ENCODE data around the gene EWSR1.
"Not testable (repeated sequence)": the region's sequence is repeated elsewhere in the genome, so short reads cannot be mapped to it uniquely, and the experiment has no call there.

The EWSR1 gene

DNA sequence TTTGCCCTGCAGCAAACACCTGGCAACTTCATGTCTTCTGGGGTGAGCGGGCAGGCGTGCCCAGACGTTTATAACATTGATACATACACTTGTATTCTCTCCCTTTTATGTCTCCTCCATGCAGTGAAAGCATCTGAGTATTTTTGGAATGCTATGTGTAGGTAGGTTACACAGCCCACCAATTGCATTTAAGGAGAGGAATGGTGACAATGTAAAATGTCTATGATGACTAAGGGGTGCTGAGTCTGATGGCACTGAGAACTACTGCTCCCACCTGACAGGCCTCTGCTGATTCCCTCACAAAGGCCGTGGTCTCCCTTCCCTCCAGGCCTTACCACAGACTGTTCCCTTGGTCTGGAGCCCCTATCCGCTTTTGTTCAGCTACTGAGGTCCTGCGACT lies 70.3 kb downstream of the EWSR1 start:
- no peaks in the 10 kb centered on the region for H3K4me1 ChIP-seq (ENCODE audit: insufficient read depth, low read length)
- H3K36me3 ChIP-seq (ENCODE audit: insufficient read depth, low read length): peaks cover 82% of the 10 kb centered on the region
- no peaks in the 10 kb centered on the region for H3K27me3 ChIP-seq (ENCODE audit: insufficient read depth, low read length)
- H3K9me3 ChIP-seq (ENCODE audit: low read length): no peaks in the 10 kb centered on the region
- H2AFZ ChIP-seq (ENCODE audit: low read depth, low read length): no peak overlapping the region
- H3K4me3 ChIP-seq (ENCODE audit: low read length): no peak overlapping the region

DNA sequence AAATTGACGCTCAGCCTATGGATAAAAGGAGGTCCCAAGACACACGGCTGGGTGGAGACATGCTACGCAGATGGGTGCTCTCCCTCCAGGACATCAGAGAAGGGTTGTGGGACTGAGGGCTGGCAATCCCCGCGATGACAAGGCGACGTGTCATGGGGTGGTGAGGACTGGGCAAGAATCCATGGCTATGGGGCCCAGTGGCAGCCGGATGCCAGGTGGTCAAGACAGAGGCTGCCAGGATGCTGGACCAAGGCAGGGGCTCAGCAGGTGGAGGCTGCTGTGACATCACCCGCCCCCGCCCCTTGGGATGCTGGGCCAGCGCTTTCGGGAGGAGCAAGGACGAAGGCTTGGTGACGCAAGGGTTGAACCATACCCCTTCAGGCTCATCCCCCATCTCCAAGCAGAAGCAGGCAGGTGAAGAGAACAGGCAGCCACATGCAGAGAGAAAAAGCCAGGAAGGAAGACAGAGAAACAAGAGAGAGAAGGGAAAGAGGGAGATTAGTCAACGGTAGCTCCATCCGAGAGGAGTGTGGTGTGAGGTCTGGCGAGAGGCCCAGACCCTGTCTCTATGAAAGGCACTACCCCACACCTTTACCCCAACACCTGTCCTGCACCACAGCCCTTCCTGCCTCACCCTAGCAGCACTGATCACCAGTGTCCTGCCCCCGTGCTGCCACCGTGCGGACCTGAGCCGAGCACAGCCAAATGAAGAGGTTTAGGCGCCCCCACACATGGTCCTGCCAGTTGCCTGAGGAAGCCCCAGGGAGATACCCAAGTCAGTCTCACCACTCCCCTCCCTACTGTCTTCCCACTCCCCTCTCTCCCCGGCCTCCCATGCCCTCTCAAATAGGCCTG lies 71.5 kb downstream of the EWSR1 start:
- Histone ChIP-seq H2AFZ (ENCODE audit: low read depth, low read length) (no peak overlapping the region), H3K4me3 (ENCODE audit: low read length) (no peak overlapping the region), H3K36me3 (ENCODE audit: insufficient read depth, low read length) (peaks cover 82% of the 10 kb centered on the region), H3K9me3 (ENCODE audit: low read length) (no peaks in the 10 kb centered on the region), H3K4me1 (ENCODE audit: insufficient read depth, low read length) (no peaks in the 10 kb centered on the region), H3K27me3 (ENCODE audit: insufficient read depth, low read length) (no peaks in the 10 kb centered on the region)

DNA sequence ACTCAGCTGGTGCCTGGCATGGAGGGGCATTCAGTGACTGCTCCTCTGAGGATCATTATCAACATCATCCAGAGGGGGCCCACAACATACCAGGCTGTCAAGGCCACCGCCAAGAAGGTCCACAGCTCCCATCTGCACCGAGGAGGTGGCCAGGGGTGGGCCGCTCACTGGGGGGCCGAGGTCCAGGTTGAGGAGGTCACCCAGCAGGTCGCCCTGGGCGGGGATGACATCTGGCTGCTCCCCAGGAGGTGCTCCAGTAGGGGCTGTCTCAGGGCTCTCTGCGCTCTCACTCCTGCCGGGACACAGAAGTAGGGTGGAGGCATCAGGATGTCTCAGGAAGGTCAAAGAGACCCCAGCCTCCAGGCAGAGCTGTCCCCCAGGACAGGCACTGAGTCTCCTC lies 72.5 kb downstream of the EWSR1 start:
- H3K36me3 ChIP-seq (ENCODE audit: insufficient read depth, low read length): peaks cover 76% of the 10 kb centered on the region
- H3K4me3 ChIP-seq (ENCODE audit: low read length): no peak overlapping the region
- H2AFZ ChIP-seq (ENCODE audit: low read depth, low read length): no peak overlapping the region
- H3K9me3 ChIP-seq (ENCODE audit: low read length): no peaks in the 10 kb centered on the region
- no peaks in the 10 kb centered on the region for H3K27me3 ChIP-seq (ENCODE audit: insufficient read depth, low read length)
- no peaks in the 10 kb centered on the region for H3K4me1 ChIP-seq (ENCODE audit: insufficient read depth, low read length)

DNA sequence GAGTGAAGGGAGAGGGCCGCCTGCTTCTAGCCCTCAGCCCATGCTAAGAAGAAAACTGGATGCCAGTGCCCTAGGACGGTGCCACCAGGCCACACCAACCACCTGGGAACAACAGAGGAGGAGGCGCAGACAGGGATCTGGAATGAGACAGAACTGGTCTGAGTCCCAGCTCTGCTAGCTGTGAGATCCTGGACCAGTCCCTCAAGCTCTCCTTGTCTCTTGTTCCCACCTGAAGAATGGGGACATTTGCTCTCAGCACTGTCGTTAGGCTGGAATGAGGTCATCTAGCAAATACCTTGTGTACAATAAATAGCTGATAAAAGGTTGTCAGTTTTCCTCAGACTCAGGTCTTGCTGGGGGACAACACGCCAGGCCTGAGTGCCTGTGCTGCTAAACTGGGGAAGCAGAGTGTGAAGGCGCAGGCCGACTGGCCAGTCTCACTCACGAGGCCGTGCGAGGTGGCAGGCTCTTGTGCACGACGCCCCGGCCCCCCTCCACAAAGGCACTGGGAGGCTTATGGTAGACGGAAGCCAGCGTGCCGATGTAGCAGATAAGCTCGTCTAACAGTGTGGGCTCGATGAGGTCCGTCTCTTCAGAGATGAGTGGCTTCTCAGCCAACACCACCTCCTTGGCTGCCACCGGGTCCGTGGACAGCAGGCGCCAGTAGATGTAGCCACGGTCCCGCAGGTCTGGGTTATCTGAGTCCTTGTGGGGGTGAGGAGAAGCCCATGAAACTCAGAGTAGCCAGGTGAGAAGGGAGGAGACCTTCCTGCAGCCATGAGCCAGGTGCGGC lies 73.2 kb downstream of the EWSR1 start:
- Histone ChIP-seq H3K36me3 (ENCODE audit: insufficient read depth, low read length) (peaks cover 75% of the 10 kb centered on the region), H3K27me3 (ENCODE audit: insufficient read depth, low read length) (no peaks in the 10 kb centered on the region), H3K4me1 (ENCODE audit: insufficient read depth, low read length) (no peaks in the 10 kb centered on the region), H3K9me3 (ENCODE audit: low read length) (no peaks in the 10 kb centered on the region), H2AFZ (ENCODE audit: low read depth, low read length) (no peak overlapping the region), H3K4me3 (ENCODE audit: low read length) (no peak overlapping the region)

DNA sequence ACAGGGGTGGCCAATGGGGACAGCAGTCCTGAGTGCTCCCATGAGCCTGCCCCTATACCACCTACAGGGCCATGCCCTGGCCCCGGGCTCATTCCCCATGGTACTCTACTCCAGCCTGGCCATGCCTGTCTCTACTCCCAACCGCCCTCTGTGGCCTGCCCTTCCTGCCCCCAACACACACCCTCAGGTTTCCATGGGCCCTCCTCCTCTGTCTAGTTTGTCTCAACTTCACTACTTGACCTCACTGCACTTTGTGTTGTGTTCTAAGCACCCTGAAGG lies 73.7 kb downstream of the EWSR1 start:
- no peaks in the 10 kb centered on the region for H3K4me1 ChIP-seq (ENCODE audit: insufficient read depth, low read length)
- H3K36me3 ChIP-seq (ENCODE audit: insufficient read depth, low read length): peaks cover 78% of the 10 kb centered on the region

DNA sequence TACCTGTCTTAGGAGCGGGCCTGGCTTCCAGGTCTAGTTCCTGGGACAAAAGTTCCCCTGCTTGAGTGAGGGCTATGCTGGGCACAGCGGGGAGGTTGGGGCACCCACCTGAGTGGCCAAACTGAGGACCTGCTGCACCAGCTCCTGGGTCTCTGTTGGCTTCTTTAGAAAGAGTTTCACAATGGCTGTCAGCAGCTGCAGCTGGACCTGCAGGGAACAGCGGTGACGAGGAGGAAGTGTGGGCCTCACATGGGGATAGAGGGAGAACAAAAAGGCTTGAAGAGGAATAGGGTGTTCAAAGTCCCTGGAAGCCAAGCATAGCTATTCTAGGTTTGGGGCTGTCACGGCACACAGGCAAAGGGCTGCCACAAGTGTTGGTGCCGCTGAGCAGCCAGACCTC lies 74.1 kb downstream of the EWSR1 start:
- H3K36me3 ChIP-seq (ENCODE audit: insufficient read depth, low read length): peaks cover 77% of the 10 kb centered on the region
- no peaks in the 10 kb centered on the region for H3K4me1 ChIP-seq (ENCODE audit: insufficient read depth, low read length)
- no peaks in the 10 kb centered on the region for H3K9me3 ChIP-seq (ENCODE audit: low read length)
- H2AFZ ChIP-seq (ENCODE audit: low read depth, low read length): no peak overlapping the region
- H3K27me3 ChIP-seq (ENCODE audit: insufficient read depth, low read length): no peaks in the 10 kb centered on the region
- no peak overlapping the region for H3K4me3 ChIP-seq (ENCODE audit: low read length)

More for the DNA sequence above, 73.7 kb downstream of the EWSR1 start:
- H3K9me3 ChIP-seq (ENCODE audit: low read length): no peaks in the 10 kb centered on the region
- no peak overlapping the region for H3K4me3 ChIP-seq (ENCODE audit: low read length)
- no peak overlapping the region for H2AFZ ChIP-seq (ENCODE audit: low read depth, low read length)
- H3K27me3 ChIP-seq (ENCODE audit: insufficient read depth, low read length): no peaks in the 10 kb centered on the region

DNA sequence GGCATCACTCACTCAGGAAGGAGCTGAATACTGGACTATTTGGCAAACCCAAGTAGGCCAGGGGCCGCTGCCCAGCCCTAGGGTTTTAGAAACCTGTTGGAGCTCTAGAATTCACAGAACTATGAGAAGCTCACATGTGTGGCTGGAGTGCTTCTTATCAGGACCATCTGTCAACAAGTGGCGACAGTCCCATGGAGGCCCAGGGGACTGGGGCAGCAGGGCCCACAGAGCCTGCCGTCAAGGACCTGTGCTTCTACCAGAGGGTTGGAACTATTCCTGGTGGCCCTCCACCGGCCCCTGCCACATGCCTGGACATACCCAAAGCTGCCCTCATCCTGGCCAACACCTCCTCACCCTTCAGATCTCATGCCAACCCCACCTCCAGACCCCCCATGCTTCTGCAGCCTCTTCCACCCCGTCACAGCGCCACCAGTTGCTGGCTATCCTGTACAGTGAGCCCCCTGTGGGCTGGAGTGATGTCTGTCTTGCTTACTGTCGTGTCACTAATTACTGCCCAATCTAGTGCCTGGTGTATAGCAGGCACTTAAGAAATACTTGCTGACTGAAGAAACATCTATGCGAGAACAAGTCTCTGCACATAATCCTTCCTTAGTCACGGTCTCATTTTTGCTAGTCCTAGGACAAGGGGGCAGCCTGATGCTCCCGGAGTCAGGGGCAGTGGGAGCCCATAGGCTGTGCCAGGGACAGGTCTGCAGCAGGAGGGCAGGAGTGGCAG lies 74.7 kb downstream of the EWSR1 start:
- Histone ChIP-seq H3K27me3 (ENCODE audit: insufficient read depth, low read length) (no peaks in the 10 kb centered on the region), H3K4me1 (ENCODE audit: insufficient read depth, low read length) (no peaks in the 10 kb centered on the region), H3K9me3 (ENCODE audit: low read length) (no peaks in the 10 kb centered on the region), H2AFZ (ENCODE audit: low read depth, low read length) (no peak overlapping the region), H3K4me3 (ENCODE audit: low read length) (no peak overlapping the region), H3K36me3 (ENCODE audit: insufficient read depth, low read length) (peaks cover 75% of the 10 kb centered on the region)

DNA sequence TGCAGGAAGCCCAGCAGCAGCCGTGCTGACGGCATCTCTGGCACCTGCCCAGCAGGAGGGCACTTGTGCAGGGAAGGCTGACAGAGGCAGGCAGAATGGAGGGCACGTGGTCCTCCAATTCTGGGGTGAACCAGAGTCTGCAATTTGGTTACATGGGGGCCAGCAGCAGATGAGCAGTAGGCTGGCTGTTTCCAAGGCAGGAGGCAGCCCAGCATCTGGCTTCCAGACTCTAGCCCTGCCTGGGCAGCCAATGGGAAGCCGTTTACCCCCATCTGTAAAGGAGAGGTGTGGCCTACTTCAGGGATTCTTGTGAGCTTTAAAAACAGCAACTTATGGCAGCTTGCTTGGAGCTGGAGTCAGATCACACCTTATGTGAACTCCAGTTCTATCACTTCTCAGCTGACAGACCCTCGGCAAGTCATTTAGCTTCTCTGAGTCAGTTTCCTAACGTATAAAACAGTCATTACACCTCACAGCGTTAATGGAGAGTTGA lies 75.3 kb downstream of the EWSR1 start:
- peaks cover 73% of the 10 kb centered on the region for H3K36me3 ChIP-seq (ENCODE audit: insufficient read depth, low read length)
- no peaks in the 10 kb centered on the region for H3K27me3 ChIP-seq (ENCODE audit: insufficient read depth, low read length)

DNA sequence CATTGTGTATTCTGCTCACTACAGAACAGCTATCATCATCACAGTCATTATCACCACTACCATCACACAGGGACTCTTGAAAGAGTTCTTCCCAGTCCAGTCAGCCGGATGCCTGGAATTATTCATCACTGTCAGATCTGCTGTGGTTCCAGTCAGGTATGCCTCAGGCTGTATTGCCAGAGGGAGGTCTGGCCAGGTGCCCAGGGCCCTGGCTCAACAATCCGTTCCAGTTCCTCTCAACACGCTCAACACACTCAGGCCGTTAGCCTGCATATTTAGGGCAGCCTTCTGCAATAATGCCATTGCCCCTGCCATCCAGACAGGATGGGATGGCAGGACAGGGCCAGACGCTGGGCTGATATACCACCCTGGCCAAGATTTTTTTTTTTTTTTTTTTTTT lies 76.1 kb downstream of the EWSR1 start:
- no peaks in the 10 kb centered on the region for H3K4me1 ChIP-seq (ENCODE audit: insufficient read depth, low read length)
- H3K9me3 ChIP-seq (ENCODE audit: low read length): no peaks in the 10 kb centered on the region
- H2AFZ ChIP-seq (ENCODE audit: low read depth, low read length): no peak overlapping the region
- H3K4me3 ChIP-seq (ENCODE audit: low read length): no peak overlapping the region
- no peaks in the 10 kb centered on the region for H3K27me3 ChIP-seq (ENCODE audit: insufficient read depth, low read length)
- peaks cover 72% of the 10 kb centered on the region for H3K36me3 ChIP-seq (ENCODE audit: insufficient read depth, low read length)

More for the DNA sequence above, 75.3 kb downstream of the EWSR1 start:
- Histone ChIP-seq H3K4me3 (ENCODE audit: low read length) (no peak overlapping the region), H3K4me1 (ENCODE audit: insufficient read depth, low read length) (no peaks in the 10 kb centered on the region), H3K9me3 (ENCODE audit: low read length) (no peaks in the 10 kb centered on the region), H2AFZ (ENCODE audit: low read depth, low read length) (no peak overlapping the region)

DNA sequence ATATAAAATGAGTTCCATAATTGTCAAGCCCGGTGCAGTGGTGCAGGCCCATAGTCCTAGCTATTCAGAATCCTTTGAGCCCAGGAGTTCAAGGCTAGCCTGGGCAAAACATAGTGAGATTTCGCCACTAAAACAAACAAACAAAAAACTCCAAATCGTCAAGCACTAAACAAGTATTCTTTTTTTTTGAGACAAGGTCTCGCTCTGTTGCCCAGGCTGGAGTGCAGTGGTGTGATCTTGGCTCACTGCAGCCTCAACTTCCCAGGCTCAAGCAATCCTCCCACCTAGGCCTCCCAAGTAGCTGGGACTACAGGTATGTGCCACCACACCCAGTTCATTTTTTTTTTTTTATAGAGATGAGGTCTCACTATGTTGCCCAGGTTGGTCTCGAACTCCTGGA lies 76.8 kb downstream of the EWSR1 start:
- not testable (repeated sequence) for H3K9me3 ChIP-seq (ENCODE audit: low read length); H3K27me3 ChIP-seq (ENCODE audit: insufficient read depth, low read length); H3K4me3 ChIP-seq (ENCODE audit: low read length); H2AFZ ChIP-seq (ENCODE audit: low read depth, low read length); H3K4me1 ChIP-seq (ENCODE audit: insufficient read depth, low read length)
- peaks cover 71% of the 10 kb centered on the region for H3K36me3 ChIP-seq (ENCODE audit: insufficient read depth, low read length)

DNA sequence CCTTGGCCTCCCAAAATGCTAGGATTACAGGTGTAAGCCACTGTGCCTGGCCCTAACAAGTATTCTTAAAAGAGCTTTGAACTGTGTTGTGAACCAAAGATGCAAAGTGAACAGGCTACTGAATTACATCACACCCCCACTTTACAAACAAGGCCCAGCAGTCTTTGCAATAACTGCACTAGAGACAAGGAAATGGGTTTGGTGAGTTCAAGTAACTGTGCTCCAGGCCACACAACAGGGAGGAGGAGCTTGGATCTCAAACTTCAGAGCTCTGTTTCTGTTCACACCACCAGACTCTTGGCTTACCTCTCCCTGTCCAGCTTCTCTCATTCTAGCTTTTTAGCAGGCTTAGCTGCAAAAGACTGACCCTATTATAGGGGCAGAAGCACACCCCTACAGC lies 77.9 kb downstream of the EWSR1 start:
- no peaks in the 10 kb centered on the region for H3K27me3 ChIP-seq (ENCODE audit: insufficient read depth, low read length)
- no peak overlapping the region for H3K4me3 ChIP-seq (ENCODE audit: low read length)
- H2AFZ ChIP-seq (ENCODE audit: low read depth, low read length): no peak overlapping the region
- no peaks in the 10 kb centered on the region for H3K9me3 ChIP-seq (ENCODE audit: low read length)
- H3K36me3 ChIP-seq (ENCODE audit: insufficient read depth, low read length): peaks cover 71% of the 10 kb centered on the region
- H3K4me1 ChIP-seq (ENCODE audit: insufficient read depth, low read length): no peaks in the 10 kb centered on the region

DNA sequence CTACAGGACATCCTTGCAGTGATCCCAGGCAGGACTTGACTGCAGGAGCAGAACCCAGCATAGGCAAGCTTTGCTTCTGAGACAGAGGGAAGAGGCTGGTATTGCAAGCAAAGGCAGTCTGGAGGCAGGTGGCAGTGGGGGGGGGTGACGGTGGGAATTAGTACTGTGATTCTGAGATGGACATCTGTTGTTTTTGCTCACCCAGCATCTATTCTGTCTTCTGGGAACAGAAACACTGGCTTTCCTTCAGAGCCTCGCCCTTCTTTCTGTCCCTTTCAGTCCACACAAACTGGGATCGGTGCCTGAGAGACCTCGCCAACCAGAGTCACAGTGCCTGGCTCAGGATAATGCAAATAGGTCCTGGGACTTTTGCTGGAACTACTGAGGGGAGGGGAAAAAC lies 78.6 kb downstream of the EWSR1 start:
- H3K36me3 ChIP-seq (ENCODE audit: insufficient read depth, low read length): peaks cover 71% of the 10 kb centered on the region
- no peaks in the 10 kb centered on the region for H3K9me3 ChIP-seq (ENCODE audit: low read length)
- H2AFZ ChIP-seq (ENCODE audit: low read depth, low read length): no peak overlapping the region
- H3K27me3 ChIP-seq (ENCODE audit: insufficient read depth, low read length): no peaks in the 10 kb centered on the region
- H3K4me1 ChIP-seq (ENCODE audit: insufficient read depth, low read length): no peaks in the 10 kb centered on the region
- no peak overlapping the region for H3K4me3 ChIP-seq (ENCODE audit: low read length)

DNA sequence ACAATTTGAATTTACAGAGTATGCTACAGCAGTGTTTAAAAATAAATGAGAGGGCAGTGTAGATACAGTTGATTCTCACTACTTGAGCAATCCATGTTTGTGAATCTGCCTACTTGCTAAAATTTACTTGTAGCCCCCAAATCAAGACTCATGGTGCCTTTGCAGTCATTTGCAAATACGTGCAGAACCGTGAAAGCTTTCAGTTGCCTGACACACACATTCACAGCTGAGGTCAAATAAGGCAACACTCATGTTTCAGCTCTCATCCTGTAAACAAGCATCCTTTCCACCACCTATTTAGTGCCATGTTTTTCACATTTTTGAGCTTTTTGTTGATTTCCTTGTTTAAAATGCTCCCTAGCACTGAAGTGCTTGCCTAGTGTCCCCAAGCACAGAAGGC lies 80.0 kb downstream of the EWSR1 start:
- peaks cover 71% of the 10 kb centered on the region for H3K36me3 ChIP-seq (ENCODE audit: insufficient read depth, low read length)
- no peaks in the 10 kb centered on the region for H3K4me1 ChIP-seq (ENCODE audit: insufficient read depth, low read length)

More for the DNA sequence above, 80.0 kb downstream of the EWSR1 start:
- Histone ChIP-seq H3K4me3 (ENCODE audit: low read length) (no peak overlapping the region), H2AFZ (ENCODE audit: low read depth, low read length) (no peak overlapping the region), H3K9me3 (ENCODE audit: low read length) (no peaks in the 10 kb centered on the region), H3K27me3 (ENCODE audit: insufficient read depth, low read length) (no peaks in the 10 kb centered on the region)
